Vagina (tissue), 2 donors: ENCODE data around the gene TMEM212. TPM values are rescaled to one million over a fixed set of nuclear protein-coding genes. Genes with fewer than 3 reads are reported as not detected.

ENCODE experiments used
- DNase-seq, 2 donors: peaks; one replicate each; pipeline ENCODE4 v3.0.0-alpha.2; 2017; ENCODE audit errors: extremely low spot score in 2 of 2
- H3K27ac ChIP-seq: fragments of 200-600 bp; sonication (generic); one replicate; pipeline ENCODE4 v1.5.1; 2019
- H3K27me3 ChIP-seq: fragments of 200-600 bp; sonication (generic); one replicate; pipeline ENCODE4 v1.5.1; 2019
- H3K36me3 ChIP-seq, 2 donors: fragments of 200-600 bp; sonication (generic); one replicate each; pipeline ENCODE4 v1.5.1; 2017 to 2019
- H3K4me1 ChIP-seq: fragments of 200-600 bp; sonication (generic); one replicate; pipeline ENCODE4 v1.5.1; 2019
- H3K4me3 ChIP-seq, 2 donors: fragments of 200-600 bp; sonication (generic); 1 replicate in 1 of 2; 2 replicates in 1 of 2; pipeline ENCODE4 v1.5.1; 2016 to 2019
- H3K9me3 ChIP-seq: fragments of 200-600 bp; sonication (generic); one replicate; pipeline ENCODE4 v1.5.1; 2019
- POLR2A ChIP-seq, 2 donors: fragments of 450-650 bp; IDR thresholded peaks; one replicate each; pipeline ENCODE4 v1.6.1; 2017; ENCODE audit warnings: antibody characterized with exemption in 2 of 2, mild to moderate bottlenecking in 2 of 2, moderate library complexity in 2 of 2
- POLR2AphosphoS5 ChIP-seq, 2 donors: sonication (generic); formaldehyde crosslinking; IDR thresholded peaks; one replicate each; pipeline ENCODE4 v1.9.0; 2017; ENCODE audit warnings: antibody characterized with exemption in 2 of 2, mild to moderate bottlenecking in 2 of 2, low read depth in 1 of 2; ENCODE audit not compliant: insufficient read depth in 1 of 2
- intact Hi-C: fragments of 100-400 bp; cut with DNase I; formaldehyde crosslinking; loops from one replicate; pipeline ENCODE4 v1.15.1; 2023
- total RNA-seq: library from RNA; depleted of rRNA; stranded (reverse); fragments of >200 nt; gene quantifications from one replicate; pipeline ENCODE4 v1.2.3, GENCODE V29; 2016
- TF ChIP-seq, protein P1 (sequence below), 3 experiments: fragments of 450-650 bp in 2 of 3; fragments of 200-600 bp in 1 of 3; sonication (generic) in 1 of 3; IDR thresholded peaks; one replicate each; pipeline ENCODE4 v1.5.1; 2017 to 2019; ENCODE audit warnings: antibody characterized with exemption in 3 of 3, mild to moderate bottlenecking in 2 of 3, moderate library complexity in 2 of 3

The TMEM212 gene
- total RNA-seq, 1 donor from 2014 or later = not detected

DNA sequence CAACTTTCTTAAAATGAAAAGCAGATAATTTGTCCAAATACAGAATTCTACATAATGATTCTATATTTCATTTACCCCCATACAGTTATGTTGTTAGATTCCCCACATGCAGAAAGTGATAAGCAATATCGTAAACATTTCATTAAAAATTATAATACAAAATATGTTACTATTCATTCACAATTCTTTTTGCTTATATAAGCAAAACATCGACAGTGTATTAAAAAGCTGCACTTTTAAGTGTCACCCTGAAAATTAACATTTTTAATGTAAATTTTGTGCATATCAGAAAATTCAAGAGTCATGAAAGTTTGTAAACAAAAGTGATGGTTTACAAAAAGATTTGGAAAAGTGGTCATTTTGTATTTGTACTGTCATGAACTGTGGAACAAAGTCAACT, 19.2 kb downstream of the TMEM212 start:
- no peak overlapping the region for H3K4me3 ChIP-seq
- peaks cover 9% of the 10 kb centered on the region for H3K4me1 ChIP-seq
- H3K27me3 ChIP-seq = no peaks in the 10 kb centered on the region
- no peak overlapping the region for H3K27ac ChIP-seq
- intact Hi-C loops = no loop called here
- DNase-seq = no peak
- no peaks in the 10 kb centered on the region for H3K36me3 ChIP-seq
- TF ChIP-seq, protein P1, sequence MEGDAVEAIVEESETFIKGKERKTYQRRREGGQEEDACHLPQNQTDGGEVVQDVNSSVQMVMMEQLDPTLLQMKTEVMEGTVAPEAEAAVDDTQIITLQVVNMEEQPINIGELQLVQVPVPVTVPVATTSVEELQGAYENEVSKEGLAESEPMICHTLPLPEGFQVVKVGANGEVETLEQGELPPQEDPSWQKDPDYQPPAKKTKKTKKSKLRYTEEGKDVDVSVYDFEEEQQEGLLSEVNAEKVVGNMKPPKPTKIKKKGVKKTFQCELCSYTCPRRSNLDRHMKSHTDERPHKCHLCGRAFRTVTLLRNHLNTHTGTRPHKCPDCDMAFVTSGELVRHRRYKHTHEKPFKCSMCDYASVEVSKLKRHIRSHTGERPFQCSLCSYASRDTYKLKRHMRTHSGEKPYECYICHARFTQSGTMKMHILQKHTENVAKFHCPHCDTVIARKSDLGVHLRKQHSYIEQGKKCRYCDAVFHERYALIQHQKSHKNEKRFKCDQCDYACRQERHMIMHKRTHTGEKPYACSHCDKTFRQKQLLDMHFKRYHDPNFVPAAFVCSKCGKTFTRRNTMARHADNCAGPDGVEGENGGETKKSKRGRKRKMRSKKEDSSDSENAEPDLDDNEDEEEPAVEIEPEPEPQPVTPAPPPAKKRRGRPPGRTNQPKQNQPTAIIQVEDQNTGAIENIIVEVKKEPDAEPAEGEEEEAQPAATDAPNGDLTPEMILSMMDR (IDR thresholded peaks at IDR 0.05) = no peak
- TF ChIP-seq POLR2AphosphoS5 (IDR thresholded peaks at IDR 0.05; ENCODE audit: insufficient read depth in 1 of 2, low read depth in 1 of 2) (no peak), POLR2A (IDR thresholded peaks at IDR 0.05) (no peak)
- H3K9me3 ChIP-seq = no peaks in the 10 kb centered on the region

GRCh38 chr3:171862993-171863521, 19.9 kb downstream of the TMEM212 start:
- H3K9me3 ChIP-seq = no peaks in the 10 kb centered on the region
- H3K36me3 ChIP-seq = no peaks in the 10 kb centered on the region
- intact Hi-C loops = no loop called here
- peaks cover 9% of the 10 kb centered on the region for H3K4me1 ChIP-seq
- H3K27ac ChIP-seq = no peak overlapping the region
- no peak for DNase-seq
- no peaks in the 10 kb centered on the region for H3K27me3 ChIP-seq
- no peak for TF ChIP-seq POLR2AphosphoS5 (IDR thresholded peaks at IDR 0.05; ENCODE audit: insufficient read depth in 1 of 2, low read depth in 1 of 2)
- TF ChIP-seq, protein P1 (IDR thresholded peaks at IDR 0.05) = no peak
- peak overlapping the region in 1 of 2 donors; percentile 18 for H3K4me3 ChIP-seq

DNA sequence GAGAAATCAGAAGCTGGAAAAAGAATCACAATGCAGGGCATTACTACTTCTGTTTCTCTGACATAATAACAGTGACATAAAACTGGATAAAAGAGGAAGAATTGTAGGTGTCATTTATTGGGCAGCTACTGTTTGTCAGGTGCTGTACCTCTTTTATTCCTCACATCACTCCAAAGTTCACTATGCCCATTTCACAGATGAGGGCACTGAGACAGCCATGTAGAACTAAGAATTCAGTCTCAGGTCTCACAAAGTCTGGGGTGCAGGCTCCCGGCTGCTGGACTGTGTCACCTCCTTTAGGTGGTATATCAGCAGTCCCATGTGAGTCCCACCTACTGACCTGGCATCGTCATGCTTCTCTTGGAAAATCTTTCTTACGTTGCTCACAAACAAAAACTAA, 20.8 kb downstream of the TMEM212 start:
- H3K27me3 ChIP-seq = no peaks in the 10 kb centered on the region
- TF ChIP-seq POLR2A (IDR thresholded peaks at IDR 0.05) = no peak
- TF ChIP-seq POLR2AphosphoS5 (IDR thresholded peaks at IDR 0.05; ENCODE audit: insufficient read depth in 1 of 2, low read depth in 1 of 2) = no peak
- TF ChIP-seq, protein P1 (IDR thresholded peaks at IDR 0.05) = no peak
- H3K4me3 ChIP-seq = no peak overlapping the region
- intact Hi-C loops = no loop called here
- H3K4me1 ChIP-seq = peaks cover 9% of the 10 kb centered on the region
- no peaks in the 10 kb centered on the region for H3K9me3 ChIP-seq
- no peaks in the 10 kb centered on the region for H3K36me3 ChIP-seq
- DNase-seq = no peak
- H3K27ac ChIP-seq = no peak overlapping the region

- Histone ChIP-seq H3K27ac (no peak overlapping the region), H3K36me3 (no peaks in the 10 kb centered on the region), H3K4me1 (peaks cover 9% of the 10 kb centered on the region), H3K9me3 (no peaks in the 10 kb centered on the region), H3K4me3 (no peak overlapping the region), H3K27me3 (no peaks in the 10 kb centered on the region)
- DNase-seq = no peak
- TF ChIP-seq, protein P1 (IDR thresholded peaks at IDR 0.05) = no peak
- TF ChIP-seq POLR2A (IDR thresholded peaks at IDR 0.05) (no peak), POLR2AphosphoS5 (IDR thresholded peaks at IDR 0.05; ENCODE audit: insufficient read depth in 1 of 2, low read depth in 1 of 2) (no peak)
- intact Hi-C loops = no loop called here
These were observed 22.2 kb downstream of the TMEM212 start for GRCh38 chr3:171865191-171865865.

DNA sequence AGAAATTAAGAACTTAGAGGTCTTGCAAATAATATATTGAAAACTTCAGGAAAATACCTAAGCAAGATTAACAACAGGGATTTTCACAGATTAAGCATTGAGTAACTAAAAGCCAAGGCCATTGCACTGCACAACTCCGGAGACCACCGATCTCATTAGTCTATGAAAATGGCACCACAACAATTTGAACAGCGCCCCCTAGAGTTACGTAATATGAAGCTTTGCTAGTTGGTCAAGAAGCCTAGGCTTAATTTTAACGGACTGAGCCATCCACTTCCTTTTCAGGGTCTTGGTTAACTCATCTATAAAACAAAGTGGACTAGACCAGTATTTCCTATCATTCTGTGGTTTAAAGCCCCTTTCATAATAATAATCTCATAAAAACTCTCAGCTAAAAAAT, 24.8 kb downstream of the TMEM212 start:
- DNase-seq = no peak
- no peaks in the 10 kb centered on the region for H3K27me3 ChIP-seq
- TF ChIP-seq, protein P1 (IDR thresholded peaks at IDR 0.05) = no peak
- TF ChIP-seq POLR2A (IDR thresholded peaks at IDR 0.05) (no peak), POLR2AphosphoS5 (IDR thresholded peaks at IDR 0.05; ENCODE audit: insufficient read depth in 1 of 2, low read depth in 1 of 2) (no peak)
- H3K27ac ChIP-seq = no peak overlapping the region
- H3K9me3 ChIP-seq = no peaks in the 10 kb centered on the region
- intact Hi-C loops = no loop called here
- no peak overlapping the region for H3K4me3 ChIP-seq
- peaks cover 9% of the 10 kb centered on the region for H3K4me1 ChIP-seq
- H3K36me3 ChIP-seq = no peaks in the 10 kb centered on the region
